ENCODE data around the gene DOCK9. TPM values are rescaled to one million over a fixed set of nuclear protein-coding genes. Genes with fewer than 3 reads are reported as not detected.

DOCK9 gene
- total and polyA plus RNA-seq, 2 donors (not counting 3 experiments of a cell fraction or from before 2014, with no cell fraction given): 147 to 323 TPM

GRCh38 chr13:98798849-98799645 lies 178.8 kb downstream of the DOCK9 start:
- Histone ChIP-seq H3K79me2 (ENCODE audit: control insufficient read depth, insufficient read depth, low read length) (no peaks in the 10 kb centered on the region), H3K9me3 (replicated peaks; ENCODE audit: control insufficient read depth, insufficient read depth, low read length) (no peaks in the 10 kb centered on the region), H4K20me1 (replicated peaks; ENCODE audit: control insufficient read depth, extremely low read depth, insufficient read depth, low read length) (no peaks in the 10 kb centered on the region), H3K27me3 (ENCODE audit: control insufficient read depth in 2 of 2, insufficient read depth in 2 of 2, low read length in 2 of 2) (no peaks in the 10 kb centered on the region), H3K36me3 (ENCODE audit: control insufficient read depth in 2 of 2, extremely low read depth in 1 of 2, insufficient read depth in 2 of 2, low read length in 2 of 2) (peaks cover 31 to 51% of the 10 kb centered on the region in 2 experiments), H2AFZ (ENCODE audit: low read depth, low read length) (no peak overlapping the region), H3K4me1 (ENCODE audit: control insufficient read depth, extremely low read depth, insufficient read depth, low read length) (no peaks in the 10 kb centered on the region), H3K27ac (ENCODE audit: insufficient read depth, low read depth, low read length) (no peak overlapping the region), H3K4me2 (ENCODE audit: insufficient read depth, low read length) (no peak overlapping the region), H3K4me3 (replicated peaks in 1 of 3; ENCODE audit: insufficient read depth in 1 of 3, low read depth in 1 of 3, low read length in 3 of 3) (no peak overlapping the region), H3K9me1 (replicated peaks; ENCODE audit: control insufficient read depth, extremely low read depth, insufficient read depth, low read length) (no peaks in the 10 kb centered on the region), H3K9ac (replicated peaks; ENCODE audit: extremely low read depth, insufficient read depth, low read length) (no peak overlapping the region)
- dilution Hi-C loops (cut with MboI; ENCODE audit: extremely low pct_ligation_motif_present, low sequenced_read_pairs) (no loop called here), intact Hi-C loops (cut with micrococcal nuclease) (no loop called here)
- no TSS peak for BruUV-seq (replicated peaks)
- DNase-seq (ENCODE audit: low read depth, low spot score) (no peak), FAIRE-seq (no peak)
- CTCF ChIA-PET: no interaction called here
- TF ChIP-seq MAX (IDR thresholded peaks at IDR 0.05; ENCODE audit: insufficient read depth, insufficient read length): no peak
- TF ChIP-seq EZH2 (IDR thresholded peaks at IDR 0.05; ENCODE audit: borderline replicate concordance, low read depth, low read length, severe bottlenecking): no peak
- no peak for TF ChIP-seq POLR2A (IDR thresholded peaks at IDR 0.05; ENCODE audit: low read depth, low read length)
- no peak for TF ChIP-seq MYC (IDR thresholded peaks at IDR 0.05; ENCODE audit: low read depth, low read length)
- TF ChIP-seq CTCF (IDR thresholded peaks at IDR 0.05; ENCODE audit: extremely low read depth in 1 of 2, insufficient read depth in 1 of 2, low read depth in 1 of 2, low read length in 2 of 2): no peak
- TF ChIP-seq POLR2AphosphoS5 (IDR thresholded peaks at IDR 0.05; ENCODE audit: insufficient read depth, low read depth, low read length): no peak
- POLR2A ChIA-PET: no interaction called here

All from endothelial cell of umbilical vein (primary cell).